ENCODE measurements around the gene AMMECR1. TPM values are rescaled to one million over a fixed set of nuclear protein-coding genes. Genes with fewer than 3 reads are reported as not detected.
A peak's percentile ranks its signal among the peaks of the same experiment; 100 is the strongest.

The AMMECR1 gene
- total RNA-seq, 1 experiment from 2014 or later, result 12.8 TPM

DNA sequence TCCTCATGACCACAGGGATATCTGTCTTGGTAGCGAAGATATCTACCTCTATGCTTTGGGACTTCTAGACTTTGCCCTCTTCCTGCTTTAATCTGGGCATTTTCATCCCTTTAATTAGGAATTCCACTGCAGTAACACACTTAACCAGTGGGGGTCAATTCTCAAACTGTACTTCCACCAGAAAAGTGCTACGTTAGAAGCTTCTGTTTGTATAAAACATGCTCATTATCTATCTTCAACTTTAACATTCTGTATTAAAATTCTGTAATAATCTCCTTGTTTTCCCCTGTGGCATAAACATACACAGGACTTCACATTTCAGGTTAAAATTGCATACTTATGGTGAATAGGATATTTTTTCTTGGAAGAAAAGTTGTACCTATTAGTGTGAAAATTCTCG, 105.6 kb downstream of the AMMECR1 start:
- peak; percentile 35 for DNase-seq (ENCODE audit: low spot score)

DNA sequence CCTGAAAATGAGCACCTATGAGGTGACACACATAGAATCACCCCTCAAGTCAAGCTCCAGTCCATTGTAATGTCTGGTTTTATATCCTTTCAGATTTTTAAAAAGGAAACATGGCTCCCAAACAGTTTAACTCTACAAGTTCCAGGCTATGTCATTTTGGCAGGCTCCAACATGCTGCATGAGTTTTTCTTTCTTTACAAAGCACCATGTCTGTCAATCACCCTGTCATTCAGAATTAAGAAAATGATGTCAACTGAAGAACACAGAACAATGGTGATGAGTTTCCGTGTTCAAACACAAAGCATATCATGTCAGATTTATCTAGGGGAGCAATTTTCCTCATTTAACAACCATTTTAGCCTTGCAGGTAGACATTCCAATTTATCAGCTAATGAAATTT, 106.5 kb downstream of the AMMECR1 start:
- no peak for DNase-seq (ENCODE audit: low spot score)

DNA sequence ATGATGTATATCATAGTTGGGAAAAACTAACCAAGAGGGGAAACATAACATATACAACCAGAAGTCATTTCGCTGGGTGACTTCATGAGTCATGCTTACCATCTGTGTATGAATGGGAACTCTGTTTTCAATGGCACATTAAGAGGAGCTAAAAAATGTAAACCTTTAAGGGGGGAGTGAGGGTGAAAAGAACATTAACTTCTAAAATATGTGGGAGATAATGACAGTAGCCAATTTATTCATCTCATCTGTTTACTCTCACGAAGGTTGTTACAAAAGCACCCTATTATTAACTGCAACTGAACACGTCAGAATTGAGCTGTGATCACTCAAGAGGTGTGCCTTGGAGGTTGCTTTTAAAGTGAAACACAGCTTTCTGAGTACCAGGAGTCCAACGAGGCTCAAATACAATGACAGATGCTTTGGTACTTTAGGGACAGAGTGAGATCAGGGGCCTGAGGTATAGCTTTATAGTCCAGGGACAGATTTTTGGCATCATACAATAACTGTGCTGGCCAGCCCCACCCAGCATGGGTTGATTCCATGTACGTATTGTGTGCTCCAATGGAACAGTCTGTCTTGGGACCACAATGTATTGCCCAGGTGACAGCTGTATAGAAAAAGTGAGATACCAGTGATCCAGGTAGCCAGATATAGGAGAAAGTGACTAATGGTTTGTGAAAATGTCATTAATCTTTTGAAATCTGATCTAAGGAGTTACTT, 107.3 kb downstream of the AMMECR1 start:
- peak; percentile 25 for DNase-seq (ENCODE audit: low spot score)

DNA sequence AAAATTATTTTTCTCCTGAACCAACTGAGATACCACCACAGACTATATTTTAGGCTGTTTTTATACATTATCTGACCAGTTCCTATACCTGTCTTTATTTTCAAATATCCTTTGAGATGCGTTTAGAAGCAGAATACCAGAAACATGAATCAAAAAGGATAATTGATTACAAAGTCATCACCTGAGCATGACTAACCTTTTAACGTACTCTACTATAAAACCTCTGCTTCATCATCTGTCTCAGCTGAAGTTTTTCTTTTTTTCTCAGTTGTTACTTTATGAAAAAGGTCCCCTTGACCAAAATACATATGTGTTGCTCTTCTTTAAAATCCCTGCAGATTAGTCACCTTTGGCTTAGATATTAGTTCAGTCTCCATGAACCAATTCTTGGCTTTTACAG, 109.8 kb downstream of the AMMECR1 start:
- no peak for DNase-seq (ENCODE audit: low spot score)

DNA sequence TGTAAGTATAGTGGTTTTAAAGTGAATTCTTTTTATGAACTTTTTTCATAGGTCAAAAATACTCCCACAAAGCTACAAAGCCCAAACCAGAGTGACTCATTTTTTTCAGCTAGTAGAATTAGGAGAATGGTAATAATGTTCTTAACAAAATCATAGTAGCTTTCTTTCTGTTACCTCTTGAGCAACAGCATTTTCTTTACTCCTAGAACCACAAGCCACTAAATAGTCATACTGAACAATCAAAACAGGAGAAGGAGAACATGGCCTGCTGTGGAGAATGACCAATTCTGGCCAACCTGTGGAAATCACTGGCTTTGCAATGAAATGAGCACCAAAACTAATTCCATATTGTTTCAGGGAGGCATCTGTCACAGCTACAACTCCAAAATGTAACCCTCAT, 112.9 kb downstream of the AMMECR1 start:
- DNase-seq (ENCODE audit: low spot score), result no peak

DNA sequence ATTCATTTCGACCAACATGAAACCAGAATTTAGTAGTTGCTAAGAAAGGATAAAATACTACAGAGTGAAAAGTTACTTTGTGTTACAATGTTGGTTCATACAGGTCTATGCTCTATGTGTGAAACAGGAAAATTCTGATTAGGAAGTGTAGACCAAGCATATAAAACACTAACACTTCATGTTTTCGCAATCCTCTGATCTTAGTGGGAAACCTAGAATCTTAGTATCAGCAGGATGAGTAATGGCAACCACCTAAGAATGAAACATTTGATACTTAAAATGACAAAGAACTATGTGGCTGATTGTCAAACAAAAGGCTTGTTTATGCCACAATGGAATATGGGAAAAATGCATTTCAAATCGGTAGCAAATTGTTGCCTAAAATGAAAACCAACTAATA, 116.1 kb downstream of the AMMECR1 start:
- DNase-seq (ENCODE audit: low spot score), result no peak

DNA sequence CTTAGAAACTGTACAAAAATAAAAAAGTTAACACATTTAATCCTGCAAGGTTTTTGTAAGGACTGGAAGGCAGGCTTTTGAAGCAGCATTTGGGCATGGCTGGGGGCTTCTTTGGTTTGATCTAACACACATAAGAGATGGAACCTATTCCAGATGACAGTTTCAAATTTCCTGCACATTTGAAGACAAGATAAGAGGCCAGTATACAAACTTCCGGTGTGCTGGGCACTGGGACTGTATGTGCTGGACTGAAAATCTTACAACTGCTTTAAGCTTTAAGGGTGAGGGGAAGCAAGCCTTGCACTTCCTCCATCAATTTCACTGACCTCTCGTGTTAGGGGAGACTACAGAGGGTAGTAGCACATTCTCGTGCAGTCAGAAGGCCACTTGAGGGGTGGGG, 122.9 kb downstream of the AMMECR1 start:
- DNase-seq (ENCODE audit: low spot score), result no peak

DNA sequence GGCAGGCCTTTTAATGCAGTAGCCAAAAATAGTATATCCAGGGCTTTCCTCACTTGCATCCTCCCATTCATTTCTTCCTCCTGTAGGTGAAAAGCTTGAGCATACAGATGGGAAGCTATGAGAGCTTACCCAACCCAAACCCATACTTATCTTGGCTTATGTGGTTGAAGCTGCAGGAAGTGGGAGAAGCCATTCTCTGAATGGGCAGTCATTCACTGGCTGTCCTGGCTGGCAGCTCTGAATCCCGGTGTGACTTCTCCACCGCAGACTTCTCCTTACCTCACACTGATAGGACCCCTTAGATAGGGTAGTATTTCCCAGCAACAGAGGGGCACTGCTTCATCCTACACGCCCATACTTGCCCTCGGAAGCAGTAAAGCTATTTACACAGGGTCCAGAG, 125.4 kb downstream of the AMMECR1 start:
- DNase-seq (ENCODE audit: low spot score), result no peak

DNA sequence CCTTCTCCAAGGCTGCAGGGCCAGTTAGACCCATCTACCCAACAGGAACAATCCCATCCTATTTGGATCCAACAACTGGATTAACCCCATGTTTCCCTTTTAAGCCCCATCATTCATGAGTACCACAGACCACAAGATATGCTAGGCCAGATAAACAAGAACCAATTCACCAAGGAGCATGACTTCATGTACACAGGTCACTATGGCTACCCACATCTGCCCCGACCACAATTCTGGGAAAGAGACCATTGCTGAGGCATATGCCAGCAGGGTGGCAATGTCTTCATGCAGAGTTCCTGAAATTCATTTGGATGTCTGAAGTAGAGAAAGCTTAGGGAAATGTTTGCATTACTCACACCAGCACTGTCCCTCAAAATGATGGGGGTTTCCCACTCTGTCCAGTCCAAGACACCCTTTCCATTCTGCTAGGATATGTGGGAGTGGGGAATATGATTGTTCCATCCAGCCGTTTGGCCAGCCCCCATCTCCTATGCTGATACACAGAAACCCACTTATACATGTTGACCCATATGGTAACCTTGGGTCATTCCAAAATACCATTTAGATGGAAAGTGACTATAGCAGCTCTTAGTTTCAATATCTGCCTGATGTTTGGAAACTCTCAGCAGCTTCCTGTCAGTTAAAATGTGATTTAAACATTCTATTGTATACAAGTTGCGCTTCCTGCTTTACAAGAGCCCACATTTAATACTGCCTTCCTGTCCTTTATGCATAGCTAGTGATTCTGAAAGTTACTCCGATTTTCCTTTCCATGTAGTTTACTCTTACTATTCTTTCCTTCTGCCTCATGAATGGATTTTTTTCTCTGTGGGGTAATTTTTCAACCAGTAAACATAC, 129.0 kb downstream of the AMMECR1 start:
- no peak for DNase-seq (ENCODE audit: low spot score)

DNA sequence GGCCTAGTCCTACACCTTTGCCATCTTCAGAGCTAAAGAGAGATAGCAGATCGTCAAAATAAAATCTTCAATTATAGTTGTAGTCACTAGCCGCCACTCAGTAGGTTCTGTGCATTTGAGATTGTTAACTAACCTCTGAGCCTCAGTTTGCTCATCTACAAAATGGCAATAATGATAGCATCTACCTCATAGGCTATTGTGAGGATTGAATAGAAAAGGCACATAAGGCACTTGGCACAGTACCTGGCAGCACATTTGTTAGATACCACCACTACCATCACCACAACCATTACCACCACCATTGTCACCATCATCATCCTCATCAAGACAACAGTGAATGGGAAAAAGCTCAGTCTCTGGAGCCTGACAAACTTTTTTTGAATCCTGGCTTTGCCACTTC, 134.6 kb downstream of the AMMECR1 start:
- DNase-seq (ENCODE audit: low spot score), result no peak

DNA sequence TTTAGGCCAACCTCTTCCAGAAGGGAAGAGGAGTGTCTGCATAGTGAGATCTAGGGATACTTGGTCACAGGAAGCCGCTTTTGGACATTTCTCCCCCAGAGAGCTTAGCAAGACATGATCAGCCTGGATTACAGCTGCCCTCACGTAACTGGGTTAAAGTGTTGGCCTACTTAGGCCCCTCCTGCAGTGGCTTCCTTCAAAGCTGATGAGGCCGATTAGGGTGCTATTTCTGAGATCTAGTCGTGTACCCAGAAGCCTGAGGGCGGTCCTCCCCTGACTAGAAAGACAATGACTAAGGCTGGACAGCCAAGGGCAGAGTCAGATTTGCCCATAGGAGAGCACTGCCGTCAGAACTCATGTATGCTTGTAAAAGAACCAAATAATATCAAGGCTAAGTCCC, 135.0 kb downstream of the AMMECR1 start:
- DNase-seq (ENCODE audit: low spot score), result no peak

DNA sequence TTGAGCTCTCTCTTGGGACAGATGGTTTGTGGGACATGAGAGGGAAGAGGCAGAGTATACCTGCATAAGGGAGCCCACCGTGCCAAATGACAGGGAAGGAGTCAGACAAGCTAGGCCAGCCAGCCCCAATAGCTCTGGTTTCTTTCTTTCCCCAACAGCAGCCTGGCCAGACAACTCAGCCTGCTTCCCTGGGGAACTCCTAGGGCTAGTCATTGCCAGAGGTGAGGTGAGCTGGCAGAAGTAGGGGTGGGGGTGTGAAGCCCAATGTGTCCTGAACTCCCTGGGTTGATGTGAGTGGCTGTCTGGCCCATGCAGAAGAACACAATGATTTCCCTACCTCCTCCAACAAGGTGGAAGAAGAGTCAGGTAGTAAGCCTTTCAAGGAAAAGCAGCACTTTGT, 135.5 kb downstream of the AMMECR1 start:
- no peak for DNase-seq (ENCODE audit: low spot score)

DNA sequence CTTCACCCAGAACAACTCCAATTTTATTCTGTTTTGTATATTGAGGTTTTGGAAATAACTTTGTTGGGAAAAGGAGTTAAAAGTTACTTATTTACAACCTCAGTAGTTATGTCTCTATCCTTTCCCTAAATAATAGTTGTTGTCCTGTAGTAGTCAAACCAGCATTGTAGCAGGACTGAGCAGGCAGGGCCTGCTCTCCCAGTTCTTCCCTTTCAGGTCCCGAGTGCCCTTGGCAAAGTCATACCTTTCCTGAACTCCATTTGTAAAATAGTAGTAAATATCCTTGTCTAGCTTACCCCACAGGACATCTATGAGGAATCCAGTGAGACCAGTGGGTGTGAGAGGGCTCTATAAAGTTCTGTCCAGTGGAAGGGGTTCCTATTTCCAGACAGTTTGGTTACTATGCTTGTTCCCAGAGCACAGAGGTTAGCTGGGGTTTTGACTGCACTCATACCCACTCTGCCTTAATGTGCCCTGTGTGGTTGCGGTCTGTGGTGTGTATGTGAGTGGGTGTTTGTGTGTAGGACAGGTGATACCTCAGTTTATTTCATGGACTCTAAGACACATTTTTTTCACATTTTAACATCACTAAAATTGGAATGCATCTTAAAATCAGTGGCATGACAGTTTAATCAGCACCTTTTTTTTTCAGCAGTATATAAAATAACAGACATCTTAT, 136.3 kb downstream of the AMMECR1 start:
- no peak for DNase-seq (ENCODE audit: low spot score)

DNA sequence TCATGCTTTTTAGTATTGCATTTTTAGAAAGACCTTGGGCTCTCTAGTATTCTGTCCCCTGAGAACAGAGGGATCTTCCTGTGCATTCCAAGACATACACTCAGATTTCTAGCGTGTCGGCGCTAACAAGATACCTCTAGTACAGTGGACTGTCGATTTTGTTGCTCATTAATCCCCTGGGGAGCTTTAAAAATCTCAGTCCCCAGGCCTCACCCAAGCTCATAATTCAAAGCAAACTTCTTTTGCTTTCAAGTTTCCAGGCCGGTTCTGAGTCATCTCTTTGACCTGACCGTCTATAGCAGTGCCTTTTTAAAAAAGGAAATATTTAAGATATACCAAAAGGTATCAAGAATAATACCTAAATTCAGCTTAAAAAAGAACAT, 137.0 kb downstream of the AMMECR1 start:
- DNase-seq (ENCODE audit: low spot score), result peak; percentile 26

DNA sequence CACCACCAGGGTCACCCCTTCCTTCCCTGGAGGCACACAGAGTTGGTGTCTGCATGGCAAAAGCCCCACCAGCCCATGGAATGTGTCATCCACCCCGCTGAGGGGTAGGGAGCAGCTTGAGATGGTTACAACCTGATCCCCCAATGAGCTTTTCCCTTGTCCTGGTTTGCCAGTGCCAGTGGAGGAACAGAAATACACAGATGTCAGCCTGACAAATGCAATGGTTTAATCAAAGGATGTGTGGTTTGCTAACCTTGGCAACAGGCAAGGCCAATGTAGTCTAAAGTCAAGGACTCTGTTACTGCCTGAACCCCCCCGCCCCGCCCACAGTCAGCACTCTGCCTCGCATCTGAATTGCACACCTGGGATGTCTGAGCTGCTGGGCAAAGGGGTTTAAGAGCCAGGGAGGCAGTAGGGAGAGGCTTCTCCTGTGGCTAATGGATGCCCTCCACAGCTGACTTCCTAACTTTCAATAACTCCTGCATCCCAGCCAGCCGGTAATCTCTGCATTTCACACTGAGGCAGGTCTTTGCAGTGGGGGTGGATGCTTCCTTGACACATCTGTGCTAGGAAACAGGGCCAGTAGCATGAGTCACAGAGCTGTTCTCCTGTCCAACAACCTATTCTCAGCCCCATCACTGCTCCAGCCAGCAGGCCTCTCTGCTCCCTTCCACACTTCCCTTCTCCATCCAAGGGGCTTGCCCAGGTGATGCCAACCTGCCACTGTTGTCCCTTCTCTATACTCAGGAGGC, 137.5 kb downstream of the AMMECR1 start:
- peak; percentile 29 for DNase-seq (ENCODE audit: low spot score)

DNA sequence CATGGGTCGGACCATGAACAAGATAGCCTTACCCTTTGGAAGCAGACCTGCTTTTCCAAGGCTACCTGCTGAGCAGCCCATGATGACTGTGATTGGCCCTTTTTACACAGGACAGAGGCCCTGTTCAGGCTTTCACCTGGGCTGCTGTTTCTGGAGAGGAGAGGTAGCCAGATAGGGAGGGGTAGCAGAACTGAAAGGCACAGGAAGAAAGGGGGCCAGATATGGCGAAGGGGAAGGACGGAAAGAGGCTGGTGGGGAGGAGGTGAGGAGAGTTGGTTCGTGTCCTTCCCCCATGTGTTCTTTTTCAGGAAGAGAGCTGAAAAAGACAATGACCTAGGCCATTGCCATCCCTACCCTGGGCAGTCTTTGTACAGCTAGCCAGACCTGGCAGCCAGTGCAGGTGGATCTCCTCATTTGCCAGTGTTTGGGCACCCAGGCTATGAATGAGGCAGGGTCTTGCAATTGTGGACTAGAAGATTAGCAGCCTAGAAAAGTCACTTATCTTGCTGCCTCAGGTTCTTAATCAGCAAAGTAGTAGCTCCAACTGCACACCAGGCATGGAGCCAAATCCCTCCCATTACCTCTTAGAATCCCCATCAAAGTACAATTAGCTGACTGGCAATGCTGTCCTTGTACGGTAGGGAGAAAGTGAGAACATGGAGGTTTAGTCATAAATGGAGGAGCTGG, 139.6 kb downstream of the AMMECR1 start:
- peak; percentile 34 for DNase-seq (ENCODE audit: low spot score)

DNA sequence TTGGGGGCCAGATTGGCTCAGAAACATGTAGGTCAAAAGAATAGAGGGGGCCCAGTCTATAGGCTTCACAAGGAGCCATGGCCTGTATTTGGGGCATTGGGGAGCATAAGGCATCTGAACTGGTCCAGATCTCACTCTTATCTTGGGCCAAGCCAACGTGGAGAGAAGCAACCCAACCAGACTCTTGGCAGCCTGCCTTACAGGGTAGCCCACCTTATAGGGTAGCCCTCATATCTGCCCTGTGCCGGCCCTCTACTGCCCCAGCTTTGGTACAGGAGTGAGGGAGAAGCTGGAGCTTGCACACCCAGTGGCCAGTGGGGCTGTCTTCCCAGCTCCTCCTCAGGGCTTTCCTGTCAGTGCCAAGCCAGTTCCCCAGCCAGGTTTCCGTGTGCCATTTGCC, 142.2 kb downstream of the AMMECR1 start:
- no peak for DNase-seq (ENCODE audit: low spot score)

DNA sequence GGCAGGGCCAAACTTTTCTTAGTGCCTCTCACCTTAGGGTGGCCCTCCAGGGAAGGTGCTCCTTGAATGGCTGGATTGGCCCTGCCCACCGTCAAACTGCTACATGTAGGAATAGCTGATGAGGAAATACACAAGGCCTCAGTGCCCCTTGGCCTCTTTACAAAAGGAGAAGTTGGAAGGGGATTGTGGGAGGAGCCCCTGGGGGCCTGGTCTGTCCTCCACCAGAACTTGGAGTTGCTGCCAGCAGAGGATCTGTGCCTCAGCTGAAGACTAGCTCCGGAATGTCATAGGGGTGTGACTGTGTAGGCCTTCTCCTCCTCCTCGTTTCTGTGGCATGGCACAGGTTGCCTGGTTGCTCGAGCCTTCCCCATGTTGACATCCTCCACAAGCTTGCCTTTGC, 142.7 kb downstream of the AMMECR1 start:
- no peak for DNase-seq (ENCODE audit: low spot score)

DNA sequence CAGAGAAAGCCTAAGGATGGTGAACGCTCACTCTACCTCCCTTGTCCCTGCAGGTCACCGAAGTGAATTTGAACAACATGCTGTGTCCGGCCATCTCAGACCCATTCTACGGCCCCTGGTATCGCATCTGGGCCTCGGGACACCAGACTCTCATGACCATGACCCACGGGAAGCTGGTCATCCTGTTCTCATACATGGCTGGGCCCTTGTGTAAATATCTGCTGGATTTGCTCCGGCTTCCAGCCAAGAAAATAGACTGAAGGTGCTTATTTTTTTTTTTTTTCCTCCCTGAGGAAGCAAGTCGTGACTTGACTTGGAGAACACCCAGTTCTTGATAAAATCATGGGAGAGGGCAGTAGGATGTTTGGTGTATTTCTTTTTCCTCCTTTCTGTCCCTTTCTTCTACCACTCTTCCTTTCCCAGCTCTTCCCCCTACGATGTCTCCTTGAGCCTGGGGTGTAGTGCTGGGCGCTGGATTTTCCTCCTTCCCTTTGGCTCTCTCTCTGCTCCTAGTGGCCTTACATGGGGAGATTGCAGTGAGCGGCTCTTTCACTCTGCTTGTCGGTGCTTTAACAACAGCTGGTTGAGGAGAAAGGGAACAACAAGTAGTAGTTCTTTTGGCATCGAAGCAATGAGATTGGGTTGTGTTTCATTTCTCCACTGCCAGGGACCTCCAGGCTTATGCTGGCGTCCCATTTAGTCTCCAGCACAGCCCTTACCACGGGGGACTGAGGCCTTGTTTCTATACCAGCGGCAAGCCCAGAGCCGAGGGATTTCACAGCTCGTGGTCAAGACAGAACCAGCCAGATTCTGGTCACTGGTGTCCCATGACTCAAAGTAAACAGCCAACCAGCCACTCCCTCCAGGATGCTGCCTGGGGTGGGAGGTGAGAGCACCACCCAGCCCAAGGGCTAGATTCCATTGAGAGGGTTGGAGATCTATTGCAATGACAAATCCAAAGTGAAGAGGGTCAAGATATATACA, 144.4 kb downstream of the AMMECR1 start:
- DNase-seq (ENCODE audit: low spot score), result peak; percentile 63

DNA sequence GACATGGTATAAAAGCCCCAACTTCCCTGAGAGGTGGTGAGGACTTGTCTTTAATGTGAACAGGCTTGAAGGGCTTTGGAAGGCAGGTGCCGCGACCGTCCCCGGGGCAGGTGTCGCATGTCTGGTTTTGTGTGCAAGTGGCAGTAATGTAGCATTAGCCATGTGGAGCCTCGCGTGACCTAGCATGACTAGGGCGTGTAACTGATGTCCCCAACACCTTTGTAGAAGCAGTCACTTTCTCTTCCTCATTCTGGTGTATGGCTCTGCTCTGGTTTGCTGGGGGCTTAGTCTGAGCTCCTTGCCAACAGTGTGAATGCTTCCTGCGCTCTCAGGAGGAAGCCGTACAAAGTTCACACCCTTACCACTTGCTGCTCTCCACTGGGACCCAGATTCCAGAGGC, 145.7 kb downstream of the AMMECR1 start:
- DNase-seq (ENCODE audit: low spot score), result no peak

Data from HT-29 (cell line).